Hepatic stellate cell (primary cell): ENCODE data around the gene VRK3.
A peak's percentile ranks its signal among the peaks of the same experiment; 100 is the strongest.

Source experiments
- DNase-seq: peaks from one replicate; pipeline ENCODE4 v3.0.0; 2011; ENCODE audit warnings: low spot score

Gene VRK3

DNA sequence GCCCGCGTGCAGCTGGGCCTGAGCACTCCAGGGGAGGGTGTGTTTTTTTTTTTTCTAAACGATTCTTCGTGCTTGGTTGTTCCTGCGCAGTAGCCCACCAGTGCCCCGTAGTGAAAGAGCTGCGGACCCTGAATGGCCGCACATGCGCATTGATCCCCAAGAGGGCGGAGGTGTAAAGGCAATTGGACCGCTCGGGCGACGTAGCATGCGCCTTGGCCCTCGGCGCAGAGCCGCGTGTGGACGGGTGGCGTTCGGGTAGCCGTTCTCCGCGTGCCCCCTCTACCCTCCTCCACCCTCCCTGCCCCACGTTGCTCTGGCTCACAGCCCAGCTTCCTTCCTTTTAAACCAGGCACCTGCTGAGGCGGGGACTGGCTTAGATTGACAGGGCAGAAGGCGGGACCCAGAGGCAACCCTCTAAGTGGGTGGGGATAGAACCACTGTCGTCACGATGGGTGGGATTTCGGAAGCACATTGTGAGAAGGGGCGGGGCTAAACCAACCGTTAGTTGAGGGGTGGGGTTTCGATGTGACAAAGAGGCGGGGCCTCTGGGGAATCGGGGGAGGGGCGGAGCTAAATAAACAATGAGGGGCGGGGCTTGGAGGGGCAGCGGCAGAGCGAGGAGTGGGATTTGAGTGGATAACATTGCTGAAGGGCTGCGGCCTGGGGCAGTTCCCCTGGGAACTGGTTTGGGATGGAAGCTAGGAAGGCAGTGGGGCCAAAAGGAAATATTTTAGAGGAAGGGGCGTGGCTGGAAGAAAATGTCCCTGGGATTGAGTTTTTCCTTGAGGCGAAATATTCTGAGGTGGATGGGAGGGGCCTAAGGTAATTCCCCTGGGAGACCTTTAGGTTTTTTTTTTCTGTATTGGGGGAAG is 95.3 kb downstream of the VRK3 start:
- peak; percentile 97 for DNase-seq

DNA sequence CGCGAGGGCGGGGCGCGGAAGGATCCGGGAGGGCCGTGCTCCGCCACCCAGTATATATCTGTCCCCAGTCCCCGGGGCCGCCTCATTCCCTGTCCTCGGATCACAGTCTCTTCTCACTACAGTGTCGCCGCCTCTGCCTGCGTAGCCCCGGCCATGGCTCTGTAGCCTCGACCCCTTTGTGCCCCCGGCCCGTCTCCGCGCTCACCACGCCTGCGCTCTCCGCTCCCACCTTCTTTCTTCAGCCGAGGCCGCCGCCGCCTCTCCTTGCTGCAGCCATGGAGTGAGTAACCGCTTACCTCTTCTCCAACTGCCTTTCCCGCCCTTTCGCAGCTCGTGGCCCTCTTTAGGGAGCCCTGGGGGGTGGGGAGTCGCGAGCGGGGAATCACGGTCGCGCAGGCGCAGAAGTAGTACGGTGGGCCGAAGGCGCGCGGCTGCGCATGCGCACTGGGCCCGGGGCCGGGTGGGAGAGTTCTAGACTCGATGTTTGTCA is 96.0 kb downstream of the VRK3 start, which contains the start of the genes ATF5 and NUP62:
ATF5 (plus strand) TSS at position 85 of the 490 bp plus-strand sequence. CDS start 1,646 bp downstream, outside the sequence.
NUP62 (minus strand) TSS at position 384 of the 490 bp plus-strand sequence. CDS start 19,697 bp downstream, outside the sequence.
- peak; percentile 100 for DNase-seq

DNA sequence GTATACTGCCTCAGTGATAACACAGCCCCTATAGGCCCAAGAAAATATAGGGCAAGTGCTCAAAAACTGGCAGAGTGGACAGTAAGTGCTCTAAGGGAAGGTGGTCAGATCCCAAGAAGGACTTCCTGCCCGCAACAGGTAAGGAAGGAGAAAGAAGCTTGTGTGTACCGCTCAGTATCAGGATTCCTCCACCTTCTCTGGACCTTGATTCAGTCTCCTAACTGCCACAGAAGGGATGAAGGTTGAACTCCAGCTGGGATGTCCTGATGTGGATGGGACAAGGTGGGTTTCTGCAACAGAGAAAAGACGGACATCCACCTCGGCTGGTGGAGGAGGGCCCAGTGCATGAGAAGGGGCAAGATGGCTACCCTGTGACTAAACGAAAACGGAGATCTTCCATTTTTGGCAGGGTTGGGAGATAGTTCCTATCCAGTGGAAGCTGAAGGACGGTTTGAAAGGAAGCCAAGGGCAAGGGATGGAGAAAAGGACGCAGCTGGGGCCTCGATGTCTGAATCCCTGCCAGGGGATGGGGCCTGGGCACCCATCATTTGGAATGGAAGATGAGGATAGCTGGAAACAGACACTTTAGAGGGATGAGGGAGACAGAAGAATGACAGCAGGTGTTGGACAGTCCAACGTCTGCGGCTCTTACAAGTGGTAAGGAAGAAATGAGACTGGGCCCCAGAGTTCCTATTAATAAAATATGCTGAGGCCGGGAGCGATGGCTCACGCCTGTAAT is 97.5 kb downstream of the VRK3 start:
- no peak for DNase-seq

DNA sequence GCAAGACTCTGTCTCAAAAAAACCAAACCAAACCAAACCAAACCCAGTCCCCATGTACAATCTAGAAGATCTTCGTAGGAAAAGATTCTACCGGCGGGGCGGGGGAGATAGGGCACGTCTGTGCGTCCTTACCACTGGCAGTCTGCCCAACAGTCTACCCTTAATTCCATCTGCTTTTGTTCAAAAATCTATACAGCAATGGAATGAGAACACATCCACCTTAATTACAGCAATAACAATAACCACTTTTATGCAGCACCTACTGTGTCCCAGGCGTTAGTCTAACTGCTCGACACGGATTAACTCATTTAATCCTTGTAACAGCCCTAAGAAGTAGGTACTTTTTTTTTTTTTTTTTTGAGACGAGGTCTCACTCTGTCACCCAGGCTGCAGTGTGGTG is 98.7 kb downstream of the VRK3 start:
- no peak for DNase-seq
